Hepatocyte (in vitro differentiated cells): Measurements from ENCODE around the gene ATP8A2. TPM values are rescaled to one million over a fixed set of nuclear protein-coding genes. Genes with fewer than 3 reads are reported as not detected.

Experiments
- DNase-seq: peaks from one replicate; pipeline ENCODE4 v3.0.0-alpha.2; 2016; ENCODE audit warnings: low spot score
- H2AFZ ChIP-seq: fragments of 200-600 bp; sonication (generic); 2 replicates; pipeline ENCODE4 v1.6.0; 2016; ENCODE audit warnings: antibody characterized with exemption, mild to moderate bottlenecking
- H3K27ac ChIP-seq: fragments of 200-600 bp; sonication (generic); 2 replicates; pipeline ENCODE4 v1.5.1; 2016; ENCODE audit warnings: mild to moderate bottlenecking
- H3K27me3 ChIP-seq: fragments of 200-600 bp; sonication (generic); 2 replicates; pipeline ENCODE4 v1.6.1; 2016
- H3K36me3 ChIP-seq: fragments of 200-600 bp; sonication (generic); replicated peaks from 2 replicates; pipeline ENCODE4 v1.5.1; 2016; ENCODE audit warnings: low read depth; ENCODE audit not compliant: insufficient read depth
- H3K4me1 ChIP-seq: fragments of 200-600 bp; sonication (generic); 2 replicates; pipeline ENCODE4 v1.5.1; 2016; ENCODE audit warnings: mild to moderate bottlenecking, moderate library complexity; ENCODE audit not compliant: insufficient read depth
- H3K4me2 ChIP-seq: fragments of 200-600 bp; sonication (generic); 2 replicates; pipeline ENCODE4 v1.6.0; 2016
- H3K4me3 ChIP-seq: fragments of 200-600 bp; sonication (generic); 2 replicates; pipeline ENCODE4 v1.5.1; 2016; ENCODE audit warnings: mild to moderate bottlenecking
- H3K79me2 ChIP-seq: fragments of 200-600 bp; sonication (generic); 2 replicates; pipeline ENCODE4 v1.6.0; 2017; ENCODE audit warnings: mild to moderate bottlenecking
- H3K9me2 ChIP-seq: fragments of 200-600 bp; sonication (generic); replicated peaks from 2 replicates; pipeline ENCODE4 v1.6.0; 2017; ENCODE audit warnings: mild to moderate bottlenecking; ENCODE audit not compliant: insufficient read depth
- H3K9me3 ChIP-seq: fragments of 200-600 bp; sonication (generic); 2 replicates; pipeline ENCODE4 v1.5.1; 2016; ENCODE audit warnings: low read depth, mild to moderate bottlenecking
- H4K20me1 ChIP-seq: fragments of 200-600 bp; sonication (generic); 2 replicates; pipeline ENCODE4 v1.6.0; 2016; ENCODE audit warnings: mild to moderate bottlenecking; ENCODE audit not compliant: insufficient read depth, poor library complexity, severe bottlenecking
- EZH2 ChIP-seq: fragments of 200-600 bp; sonication (generic); IDR thresholded peaks from 2 replicates; pipeline ENCODE4 v1.6.1; 2016; ENCODE audit warnings: antibody characterized with exemption, mild to moderate bottlenecking, borderline replicate concordance
- EZH2phosphoT487 ChIP-seq: fragments of 200-600 bp; sonication (generic); IDR thresholded peaks from one replicate; pipeline ENCODE4 v1.6.1; 2018; ENCODE audit warnings: antibody characterized with exemption, mild to moderate bottlenecking, low read depth, moderate library complexity; ENCODE audit not compliant: unreplicated experiment, severe bottlenecking
- WGBS: methylation state at CpG from one replicate; pipeline ENCODE4 v1.1.6; 2016; ENCODE audit warnings: low lambda C conversion rate; ENCODE audit errors: missing lambda C conversion rate; 5-methylcytosine and 5-hydroxymethylcytosine counted together
- polyA plus RNA-seq: library from polyadenylated mRNA; unstranded; fragments of >200 nt; fragmentation: Nextera tagmentation; extraction: Ambion mirVana; gene quantifications from 2 replicates; pipeline ENCODE4 v1.2.1, GENCODE V29; 2016
- total RNA-seq: library from RNA; depleted of rRNA; stranded (reverse); fragments of >200 nt; gene quantifications from 2 replicates; pipeline ENCODE4 v1.2.3, GENCODE V29; 2014
- TF ChIP-seq, protein P1 (sequence below): fragments of 200-600 bp; sonication (generic); IDR thresholded peaks from 2 replicates; pipeline ENCODE4 v1.5.1; 2016; ENCODE audit warnings: antibody characterized with exemption, mild to moderate bottlenecking; ENCODE audit not compliant: poor library complexity

The ATP8A2 gene
- total and polyA plus RNA-seq, 2 experiments from 2014 or later = 2.1 to 3.1 TPM

DNA sequence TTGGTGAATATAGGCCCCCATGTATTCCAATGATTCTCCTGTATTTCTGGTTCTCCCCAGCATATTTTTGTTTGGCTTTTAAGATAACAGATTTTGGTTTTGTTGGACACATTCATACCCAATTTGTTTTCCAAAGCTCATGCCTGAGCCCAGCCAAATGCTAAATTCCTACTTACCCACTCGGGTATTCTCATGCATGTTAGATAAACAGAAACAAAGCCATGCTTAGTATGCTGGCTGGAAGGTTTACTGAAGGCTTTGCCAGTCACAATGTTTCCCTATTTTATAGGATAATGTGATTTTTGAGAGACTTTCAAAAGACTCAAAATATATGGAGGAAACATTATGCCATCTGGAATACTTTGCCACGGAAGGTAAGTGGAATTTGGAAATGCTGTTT, 206.8 kb downstream of the ATP8A2 start:
- TF ChIP-seq EZH2 (no peak), EZH2phosphoT487 (no peak)
- TF ChIP-seq, protein P1, sequence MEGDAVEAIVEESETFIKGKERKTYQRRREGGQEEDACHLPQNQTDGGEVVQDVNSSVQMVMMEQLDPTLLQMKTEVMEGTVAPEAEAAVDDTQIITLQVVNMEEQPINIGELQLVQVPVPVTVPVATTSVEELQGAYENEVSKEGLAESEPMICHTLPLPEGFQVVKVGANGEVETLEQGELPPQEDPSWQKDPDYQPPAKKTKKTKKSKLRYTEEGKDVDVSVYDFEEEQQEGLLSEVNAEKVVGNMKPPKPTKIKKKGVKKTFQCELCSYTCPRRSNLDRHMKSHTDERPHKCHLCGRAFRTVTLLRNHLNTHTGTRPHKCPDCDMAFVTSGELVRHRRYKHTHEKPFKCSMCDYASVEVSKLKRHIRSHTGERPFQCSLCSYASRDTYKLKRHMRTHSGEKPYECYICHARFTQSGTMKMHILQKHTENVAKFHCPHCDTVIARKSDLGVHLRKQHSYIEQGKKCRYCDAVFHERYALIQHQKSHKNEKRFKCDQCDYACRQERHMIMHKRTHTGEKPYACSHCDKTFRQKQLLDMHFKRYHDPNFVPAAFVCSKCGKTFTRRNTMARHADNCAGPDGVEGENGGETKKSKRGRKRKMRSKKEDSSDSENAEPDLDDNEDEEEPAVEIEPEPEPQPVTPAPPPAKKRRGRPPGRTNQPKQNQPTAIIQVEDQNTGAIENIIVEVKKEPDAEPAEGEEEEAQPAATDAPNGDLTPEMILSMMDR = no peak
- Histone ChIP-seq H3K27me3 (peaks cover 22% of the 10 kb centered on the region), H3K36me3 (no peaks in the 10 kb centered on the region), H3K27ac (no peak overlapping the region), H3K9me3 (no peaks in the 10 kb centered on the region), H3K9me2 (no peaks in the 10 kb centered on the region), H3K4me3 (no peak overlapping the region), H3K4me2 (no peak overlapping the region), H3K4me1 (peaks cover 4% of the 10 kb centered on the region), H2AFZ (no peak overlapping the region), H3K79me2 (no peaks in the 10 kb centered on the region), H4K20me1 (no peaks in the 10 kb centered on the region)
- DNase-seq = no peak
- 69% methylated on average over 2 of the region's 2 CpGs for WGBS

DNA sequence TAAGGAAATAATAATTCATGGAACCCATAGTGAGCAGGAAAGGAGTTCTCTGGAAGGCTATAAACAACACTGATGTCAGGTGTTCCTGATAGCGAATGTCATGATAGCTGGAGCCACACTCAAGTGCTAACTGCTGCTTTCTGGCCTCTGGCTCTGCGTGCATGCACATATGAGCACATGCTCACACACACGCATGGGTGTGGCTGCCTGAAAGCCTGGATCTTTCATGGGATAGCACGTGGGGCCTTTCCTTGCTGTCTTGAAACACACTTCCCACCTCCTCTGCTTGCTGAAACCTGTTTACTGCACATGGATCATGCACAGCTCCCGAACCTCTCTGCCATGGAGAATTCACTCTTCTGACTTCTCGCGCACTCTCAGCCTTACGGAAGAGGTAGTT, 207.4 kb downstream of the ATP8A2 start:
- Histone ChIP-seq H3K27ac (no peak overlapping the region), H3K4me1 (peaks cover 4% of the 10 kb centered on the region), H2AFZ (no peak overlapping the region), H3K79me2 (no peaks in the 10 kb centered on the region), H3K27me3 (peaks cover 25% of the 10 kb centered on the region), H3K4me3 (no peak overlapping the region), H4K20me1 (no peaks in the 10 kb centered on the region), H3K9me2 (no peaks in the 10 kb centered on the region), H3K36me3 (no peaks in the 10 kb centered on the region), H3K9me3 (no peaks in the 10 kb centered on the region), H3K4me2 (no peak overlapping the region)
- no peak for DNase-seq
- WGBS = 95% methylated on average over 8 of the region's 8 CpGs
- TF ChIP-seq, protein P1 = no peak
- TF ChIP-seq EZH2 (no peak), EZH2phosphoT487 (no peak)

DNA sequence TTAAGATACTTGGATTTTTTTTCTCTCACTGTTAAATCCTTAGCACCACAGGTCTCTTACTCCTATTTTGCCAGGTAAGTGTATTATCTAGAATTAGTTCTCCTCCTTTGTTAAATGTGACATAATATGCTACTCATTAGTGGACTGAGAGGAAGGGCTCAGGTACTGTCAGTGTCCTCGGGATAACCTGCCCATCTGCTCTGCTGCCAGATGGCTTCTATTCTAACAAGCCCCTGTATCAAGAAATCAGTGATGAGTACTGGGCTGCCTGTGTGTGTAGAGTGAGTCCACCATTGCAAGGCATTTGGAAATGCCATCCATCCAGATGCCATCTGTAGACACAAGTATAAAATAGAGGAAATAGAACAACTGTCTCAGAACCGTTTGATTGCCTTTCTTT, 209.6 kb downstream of the ATP8A2 start:
- Histone ChIP-seq H2AFZ (no peak overlapping the region), H3K4me1 (no peaks in the 10 kb centered on the region), H3K4me3 (no peak overlapping the region), H3K79me2 (no peaks in the 10 kb centered on the region), H3K4me2 (no peak overlapping the region), H3K36me3 (no peaks in the 10 kb centered on the region), H4K20me1 (no peaks in the 10 kb centered on the region), H3K27ac (no peak overlapping the region), H3K9me2 (no peaks in the 10 kb centered on the region), H3K27me3 (peaks cover 30% of the 10 kb centered on the region), H3K9me3 (no peaks in the 10 kb centered on the region)
- TF ChIP-seq EZH2phosphoT487 = no peak
- no peak for DNase-seq
- 79% methylated on average over 2 of the region's 2 CpGs for WGBS

DNA sequence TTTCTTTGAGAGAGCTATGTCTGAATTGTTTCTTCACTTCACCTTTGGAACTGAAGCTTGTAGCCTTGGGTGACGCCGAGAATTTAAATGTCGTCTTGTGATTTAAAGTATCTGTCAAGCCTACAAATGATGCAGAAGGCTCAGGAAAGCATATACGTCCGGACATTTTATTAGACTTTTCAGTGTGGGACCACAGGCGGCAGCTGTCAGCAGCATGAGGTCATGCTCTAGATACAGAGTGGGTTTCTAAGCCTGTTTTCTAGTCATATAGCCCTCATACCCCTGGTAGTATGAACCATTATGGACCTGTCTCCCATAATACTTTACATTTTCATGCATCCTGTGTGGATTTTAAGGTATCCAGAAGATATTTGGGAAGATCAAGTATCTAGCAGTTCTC, 212.3 kb downstream of the ATP8A2 start:
- no peak for DNase-seq
- Histone ChIP-seq H3K36me3 (no peaks in the 10 kb centered on the region), H3K27ac (no peak overlapping the region), H3K4me1 (no peaks in the 10 kb centered on the region), H3K4me3 (no peak overlapping the region), H2AFZ (no peak overlapping the region), H4K20me1 (no peaks in the 10 kb centered on the region), H3K9me3 (no peaks in the 10 kb centered on the region), H3K9me2 (no peaks in the 10 kb centered on the region), H3K27me3 (peaks cover 36% of the 10 kb centered on the region), H3K4me2 (no peak overlapping the region), H3K79me2 (no peaks in the 10 kb centered on the region)
- WGBS = 66% methylated on average over 6 of the region's 6 CpGs
- TF ChIP-seq, protein P1 = no peak
- TF ChIP-seq EZH2phosphoT487 = no peak
- no peak for TF ChIP-seq EZH2
